IPS-NIHi7 (cell line): ENCODE measurements around the gene CD300C.
"Not testable (repeated sequence)": the region's sequence is repeated elsewhere in the genome, so short reads cannot be mapped to it uniquely, and the experiment has no call there.

Source experiments
- DNase-seq: peaks from one replicate; pipeline ENCODE4 v3.0.0; 2012; ENCODE audit warnings: mixed read lengths; ENCODE audit errors: extremely low spot score

Gene CD300C

GRCh38 chr17:74513987-74514631, 31.8 kb downstream of the CD300C start:
- DNase-seq: peak; percentile 8

GRCh38 chr17:74512624-74513091, 33.3 kb downstream of the CD300C start:
- no peak for DNase-seq

- no peak for DNase-seq
These were observed 33.9 kb downstream of the CD300C start for GRCh38 chr17:74512036-74512435.

GRCh38 chr17:74508156-74508555, 37.8 kb downstream of the CD300C start:
- no peak for DNase-seq

GRCh38 chr17:74503949-74504348, 42.0 kb downstream of the CD300C start:
- not testable (repeated sequence) for DNase-seq

- DNase-seq: no peak
These were observed 43.1 kb downstream of the CD300C start for GRCh38 chr17:74502861-74503260.

GRCh38 chr17:74499992-74500391, 45.9 kb downstream of the CD300C start:
- DNase-seq: no peak

- DNase-seq: no peak
These were observed 48.4 kb downstream of the CD300C start for GRCh38 chr17:74497471-74497870.

- DNase-seq: peak; percentile 89
These were observed 52.5 kb downstream of the CD300C start for GRCh38 chr17:74493331-74493833.

- DNase-seq: no peak
These were observed 54.3 kb downstream of the CD300C start for GRCh38 chr17:74491626-74492025.
